Large intestine (tissue), 3 donors: Measurements from ENCODE around the gene HBG2. TPM values are rescaled to one million over a fixed set of nuclear protein-coding genes. Genes with fewer than 3 reads are reported as not detected.
"Not testable (repeated sequence)": the region's sequence is repeated elsewhere in the genome, so short reads cannot be mapped to it uniquely, and the experiment has no call there.

Source experiments
- DNase-seq, 2 donors: peaks; one replicate each; pipeline versions ENCODE4 v3.0.0 to v3.0.0-alpha.2; 2013
- H3K27ac ChIP-seq: one replicate; pipeline ENCODE4 v1.5.1; 2013; ENCODE audit warnings: low read length
- H3K27me3 ChIP-seq: 2 replicates; pipeline ENCODE4 v1.6.1; 2013; ENCODE audit warnings: low read length; ENCODE audit not compliant: control insufficient read depth, insufficient read depth
- H3K36me3 ChIP-seq: 2 replicates; pipeline ENCODE4 v1.6.1; 2013; ENCODE audit warnings: low read length; ENCODE audit not compliant: control insufficient read depth, insufficient read depth
- H3K4me1 ChIP-seq: one replicate; pipeline ENCODE4 v1.6.1; 2013; ENCODE audit warnings: low read length; ENCODE audit not compliant: control insufficient read depth, insufficient read depth
- H3K4me3 ChIP-seq: one replicate; pipeline ENCODE4 v1.5.1; 2013; ENCODE audit warnings: low read length
- H3K9me3 ChIP-seq: one replicate; pipeline ENCODE4 v1.6.1; 2013; ENCODE audit warnings: mild to moderate bottlenecking, low read depth, low read length, moderate library complexity; ENCODE audit not compliant: control insufficient read depth
- WGBS: methylation state at CpG from one replicate; pipeline ENCODE4 v1.1.5; 2013; ENCODE audit warnings: low lambda C conversion rate; ENCODE audit not compliant: insufficient coverage; 5-methylcytosine and 5-hydroxymethylcytosine counted together
- polyA plus RNA-seq: library from polyadenylated mRNA; unstranded; fragments of 120-200 nt; gene quantifications from one replicate; pipeline ENCODE4 v1.2.1, GENCODE V29; 2013

The HBG2 gene
- polyA plus RNA-seq, 1 donor, result 2,367 TPM

DNA sequence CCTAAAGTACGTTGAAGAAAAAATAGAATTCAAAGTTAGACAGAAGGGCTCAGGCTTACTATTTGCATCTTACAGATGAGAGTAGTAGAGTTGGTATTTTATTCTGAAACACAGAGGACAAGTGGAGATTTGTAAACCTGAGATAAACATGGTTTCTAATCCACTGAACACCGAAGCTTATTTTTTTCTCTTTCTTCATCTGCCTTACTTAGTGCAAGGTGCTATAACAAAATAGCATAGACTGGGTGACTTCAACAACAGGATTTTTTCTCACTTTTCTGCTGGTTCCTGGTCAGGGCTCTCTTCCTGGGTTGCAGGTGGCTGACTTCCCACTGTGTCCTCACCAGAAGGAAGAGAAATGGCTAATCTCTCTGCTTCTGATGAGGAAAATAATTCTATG lies 2.8 kb downstream of the HBG2 start:
- no peak overlapping the region for H3K27ac ChIP-seq
- H3K4me1 ChIP-seq, result no peaks in the 10 kb centered on the region
- no CpG with 5 or more reads among the region's 2 CpGs for WGBS
- no peaks in the 10 kb centered on the region for H3K9me3 ChIP-seq
- H3K4me3 ChIP-seq, result no peak overlapping the region
- DNase-seq, result no peak
- H3K27me3 ChIP-seq, result no peaks in the 10 kb centered on the region
- no peaks in the 10 kb centered on the region for H3K36me3 ChIP-seq

DNA sequence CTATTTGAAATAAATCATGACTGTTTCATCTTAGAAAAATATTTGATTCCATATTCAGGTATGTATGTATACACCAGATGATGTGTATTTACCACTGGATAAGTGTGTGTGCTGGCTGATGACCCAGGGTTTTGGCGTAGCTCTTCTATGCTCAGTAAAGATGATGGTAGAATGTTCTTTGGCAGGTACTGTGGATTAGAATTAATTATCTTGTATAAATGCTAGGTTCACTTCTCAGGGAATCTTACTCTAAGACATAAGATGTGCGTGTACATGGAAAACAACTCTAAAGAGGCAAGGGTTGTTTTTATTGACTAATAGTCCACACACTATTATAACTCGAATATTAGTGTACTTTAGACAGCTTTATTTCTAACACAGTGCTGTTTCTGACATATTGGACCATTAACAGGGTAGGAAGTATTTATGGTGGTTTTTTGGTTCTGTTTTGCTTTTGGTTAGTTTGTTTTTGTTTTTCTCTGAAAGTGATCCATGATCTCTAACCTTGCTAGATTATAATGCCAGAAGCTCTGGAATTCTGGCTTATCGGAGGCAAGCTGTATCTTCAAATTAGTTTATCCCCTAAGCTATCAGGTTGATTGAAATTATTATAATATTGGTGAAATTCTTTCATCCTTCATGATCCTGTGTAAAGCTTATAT lies 3.9 kb downstream of the HBG2 start:
- Histone ChIP-seq H3K4me1 (no peaks in the 10 kb centered on the region), H3K9me3 (no peaks in the 10 kb centered on the region), H3K27me3 (no peaks in the 10 kb centered on the region), H3K4me3 (no peak overlapping the region), H3K27ac (no peak overlapping the region), H3K36me3 (no peaks in the 10 kb centered on the region)
- DNase-seq, result no peak
- WGBS, result 94% methylated on average over 2 of the region's 4 CpGs

DNA sequence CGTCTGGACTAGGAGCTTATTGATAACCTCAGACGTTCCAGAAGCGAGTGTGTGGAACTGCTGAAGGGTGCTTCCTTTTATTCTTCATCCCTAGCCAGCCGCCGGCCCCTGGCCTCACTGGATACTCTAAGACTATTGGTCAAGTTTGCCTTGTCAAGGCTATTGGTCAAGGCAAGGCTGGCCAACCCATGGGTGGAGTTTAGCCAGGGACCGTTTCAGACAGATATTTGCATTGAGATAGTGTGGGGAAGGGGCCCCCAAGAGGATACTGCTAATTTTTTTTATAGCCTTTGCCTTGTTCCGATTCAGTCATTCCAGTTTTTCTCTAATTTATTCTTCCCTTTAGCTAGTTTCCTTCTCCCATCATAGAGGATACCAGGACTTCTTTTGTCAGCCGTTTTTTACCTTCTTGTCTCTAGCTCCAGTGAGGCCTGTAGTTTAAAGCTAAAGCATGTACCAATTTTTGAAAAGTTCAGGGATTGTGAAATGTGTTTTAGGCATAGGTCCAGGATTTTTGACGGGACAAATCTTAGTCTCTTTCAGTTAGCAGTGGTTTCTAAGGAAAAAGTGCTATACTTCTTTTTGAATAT lies 4.7 kb downstream of the HBG2 start, which contains the start of gene HBG1:
HBG1 (minus strand) TSS at position 51 of the 590 bp plus-strand sequence. CDS start 53 bp downstream, outside the sequence.
- not testable (repeated sequence) for H3K4me3 ChIP-seq, H3K36me3 ChIP-seq, H3K27me3 ChIP-seq, DNase-seq, H3K9me3 ChIP-seq, H3K27ac ChIP-seq, H3K4me1 ChIP-seq
- WGBS, result 94% methylated on average over 2 of the region's 9 CpGs

DNA sequence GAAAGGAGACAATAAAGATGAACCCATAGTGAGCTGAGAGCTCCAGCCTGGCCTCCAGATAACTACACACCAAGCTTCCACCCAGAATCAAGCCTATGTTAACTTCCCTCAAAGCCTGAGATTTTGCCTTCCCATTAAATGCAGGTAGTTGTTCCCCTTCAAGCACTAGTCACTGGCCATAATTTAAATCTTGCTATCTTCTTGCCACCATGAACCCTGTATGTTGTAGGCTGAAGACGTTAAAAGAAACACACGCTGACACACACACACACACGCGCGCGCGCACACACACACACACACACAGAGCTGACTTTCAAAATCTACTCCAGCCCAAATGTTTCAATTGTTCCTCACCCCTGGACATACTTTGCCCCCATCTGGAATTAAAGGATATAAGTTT lies 6.1 kb downstream of the HBG2 start:
- H3K27ac ChIP-seq, DNase-seq, H3K4me3 ChIP-seq, H3K9me3 ChIP-seq, H3K36me3 ChIP-seq, H3K4me1 ChIP-seq, H3K27me3 ChIP-seq: not testable (repeated sequence)
- WGBS, result no CpG with 5 or more reads among the region's 7 CpGs

DNA sequence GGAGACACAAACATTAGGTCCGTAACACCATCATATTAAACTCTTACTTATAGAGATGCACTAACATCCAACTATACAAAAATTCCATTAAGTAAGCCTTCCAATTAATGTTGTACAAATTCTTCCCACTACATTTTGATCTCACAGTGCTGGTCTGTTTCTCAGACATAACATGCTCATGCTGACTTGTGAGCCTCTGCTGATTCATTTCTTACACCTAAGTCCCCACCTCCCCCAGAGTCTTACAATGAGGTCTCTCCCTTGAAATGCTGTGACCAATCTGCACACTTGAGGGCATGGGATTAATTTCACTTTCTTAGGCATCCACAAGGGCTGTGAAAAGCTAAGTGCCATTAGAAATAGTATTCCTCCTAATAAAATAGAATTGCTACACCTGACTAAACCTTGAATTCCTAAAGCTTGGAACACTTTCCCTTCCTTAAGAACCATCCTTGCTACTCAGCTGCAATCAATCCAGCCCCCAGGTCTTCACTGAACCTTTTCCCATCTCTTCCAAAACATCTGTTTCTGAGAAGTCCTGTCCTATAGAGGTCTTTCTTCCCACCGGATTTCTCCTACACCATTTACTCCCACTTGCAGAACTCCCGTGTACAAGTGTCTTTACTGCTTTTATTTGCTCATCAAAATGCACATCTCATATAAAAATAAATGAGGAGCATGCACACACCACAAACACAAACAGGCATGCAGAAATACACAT lies 6.9 kb downstream of the HBG2 start:
- Histone ChIP-seq H3K9me3 (no peaks in the 10 kb centered on the region), H3K27me3 (no peaks in the 10 kb centered on the region), H3K36me3 (no peaks in the 10 kb centered on the region), H3K4me3 (no peak overlapping the region), H3K27ac (no peak overlapping the region), H3K4me1 (no peaks in the 10 kb centered on the region)
- 50% methylated on average over 1 of the region's 3 CpGs for WGBS
- no peak for DNase-seq

DNA sequence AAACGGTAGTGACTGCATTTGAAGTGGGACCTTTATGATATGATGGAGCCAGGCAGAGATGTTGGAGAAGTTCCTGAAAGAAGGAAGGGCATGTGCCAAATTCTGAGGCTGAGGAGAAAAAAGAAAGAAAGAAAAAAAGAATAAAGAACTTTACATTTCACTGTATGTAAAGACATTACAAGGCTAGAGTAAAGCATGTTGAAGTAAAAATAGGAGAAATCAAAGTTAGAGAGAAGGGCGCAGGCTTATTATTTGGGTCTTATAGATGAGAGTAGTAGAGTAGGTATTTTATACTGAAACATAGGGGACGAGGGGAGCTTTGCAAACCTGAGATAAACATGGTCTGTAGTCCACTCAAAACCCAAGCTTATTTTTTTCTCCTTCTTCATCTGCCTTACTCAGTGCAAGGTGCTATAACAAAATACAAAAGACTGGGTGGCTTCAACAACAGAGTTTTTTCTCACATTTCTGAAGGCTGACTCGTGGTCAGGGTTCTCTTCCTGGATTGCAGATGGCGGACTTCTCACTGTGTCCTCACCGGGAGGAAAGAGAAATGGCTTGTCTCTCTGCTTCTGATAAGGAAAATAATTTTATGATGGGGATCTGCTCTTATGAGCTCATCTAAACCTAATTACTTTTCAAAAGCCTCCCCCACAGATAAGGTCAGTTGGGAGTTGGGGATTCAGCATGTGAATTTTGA lies 7.7 kb downstream of the HBG2 start:
- H3K4me3 ChIP-seq, result no peak overlapping the region
- H3K4me1 ChIP-seq, result no peaks in the 10 kb centered on the region
- no peak for DNase-seq
- 90% methylated on average over 2 of the region's 6 CpGs for whole genome bisulfite sequencing
- H3K27me3 ChIP-seq, result no peaks in the 10 kb centered on the region
- H3K36me3 ChIP-seq, result no peaks in the 10 kb centered on the region
- no peak overlapping the region for H3K27ac ChIP-seq
- no peaks in the 10 kb centered on the region for H3K9me3 ChIP-seq

DNA sequence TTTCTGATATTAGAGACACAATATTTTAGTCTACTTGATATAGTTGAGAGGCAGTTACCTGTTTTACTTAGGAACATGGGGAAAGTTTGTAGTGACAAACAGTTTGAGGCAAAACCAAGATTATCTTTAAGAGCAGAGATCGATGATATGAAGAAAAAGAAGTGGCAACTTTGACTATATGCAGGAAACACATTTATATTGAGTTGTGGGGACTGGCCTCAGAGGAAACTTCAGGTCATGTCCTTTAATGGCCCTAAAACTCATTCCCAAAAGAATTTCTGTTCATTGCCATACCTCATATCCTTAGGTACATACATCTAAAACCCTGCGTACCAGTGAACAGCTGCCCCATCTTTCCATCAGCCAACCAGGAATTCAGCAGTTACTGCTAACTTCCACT lies 9.4 kb downstream of the HBG2 start:
- no peaks in the 10 kb centered on the region for H3K9me3 ChIP-seq
- no peak overlapping the region for H3K4me3 ChIP-seq
- no peaks in the 10 kb centered on the region for H3K36me3 ChIP-seq
- no peaks in the 10 kb centered on the region for H3K4me1 ChIP-seq
- H3K27ac ChIP-seq, result no peak overlapping the region
- no peaks in the 10 kb centered on the region for H3K27me3 ChIP-seq
- WGBS, result 83% methylated on average over 1 of the region's 2 CpGs
- no peak for DNase-seq

DNA sequence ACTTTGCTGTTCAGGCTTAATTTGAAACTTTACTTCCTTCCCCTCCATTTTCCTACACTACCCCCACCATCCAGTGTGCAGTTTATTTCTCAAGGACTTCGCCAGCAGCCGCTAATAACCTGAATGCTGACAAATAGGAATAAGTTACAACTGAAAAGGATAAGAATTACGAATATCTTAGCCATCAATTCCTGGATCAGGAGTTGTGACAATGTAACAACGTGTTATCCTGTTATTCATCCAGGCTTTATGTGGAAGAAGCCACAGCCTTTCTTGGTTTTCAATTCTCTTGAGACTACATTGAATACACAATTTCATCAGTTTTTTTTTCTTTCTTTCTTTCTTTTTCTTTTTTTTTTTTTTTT lies 10.8 kb downstream of the HBG2 start:
- Histone ChIP-seq H3K4me3 (no peak overlapping the region), H3K36me3 (no peaks in the 10 kb centered on the region), H3K27ac (no peak overlapping the region), H3K4me1 (no peaks in the 10 kb centered on the region), H3K27me3 (no peaks in the 10 kb centered on the region), H3K9me3 (no peaks in the 10 kb centered on the region)
- DNase-seq, result no peak
- 81% methylated on average over 3 of the region's 4 CpGs for WGBS

DNA sequence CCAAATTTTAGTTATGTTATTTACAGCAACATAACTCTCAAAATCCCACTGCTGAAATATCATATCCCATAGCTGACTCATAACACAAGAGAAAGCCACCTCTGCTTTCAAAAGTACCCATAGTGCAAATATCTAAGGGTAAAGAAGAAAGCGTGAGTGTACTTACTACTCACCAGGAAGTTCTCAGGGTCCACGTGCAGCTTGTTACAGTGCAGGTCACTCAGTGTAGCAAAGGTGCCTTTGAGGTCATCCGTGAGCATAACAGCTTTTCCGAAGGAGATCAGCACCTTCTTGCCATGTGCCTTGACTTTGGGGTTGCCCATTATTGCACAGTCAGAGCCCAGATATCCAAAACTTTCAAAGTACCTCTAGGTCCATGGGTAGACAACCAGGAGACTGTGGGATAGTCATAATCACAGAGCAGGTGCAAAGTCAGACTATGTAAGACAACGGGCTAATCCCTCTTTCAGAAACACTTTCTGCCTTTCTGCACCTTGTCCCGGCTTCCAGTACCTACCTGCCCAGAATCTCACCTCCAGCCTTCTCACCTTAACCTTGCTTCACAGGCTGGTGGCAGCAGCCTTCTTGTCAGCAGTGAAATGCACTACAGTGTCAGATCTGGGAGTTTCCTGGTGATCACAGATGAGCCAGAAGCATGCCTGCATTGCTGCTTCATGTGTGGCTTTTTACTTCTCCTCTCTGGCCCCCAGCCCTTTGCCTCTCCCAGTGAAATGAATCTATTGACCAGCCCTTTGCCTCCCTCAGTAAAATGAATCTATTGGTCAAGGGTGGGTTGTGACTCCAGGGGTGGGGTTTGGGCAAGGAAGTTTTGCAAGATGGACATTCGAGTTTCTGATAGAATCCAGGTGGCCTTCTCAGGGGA lies 11.4 kb downstream of the HBG2 start:
- Histone ChIP-seq H3K4me1 (no peaks in the 10 kb centered on the region), H3K27ac (no peak overlapping the region), H3K9me3 (no peaks in the 10 kb centered on the region), H3K27me3 (no peaks in the 10 kb centered on the region), H3K4me3 (no peak overlapping the region), H3K36me3 (no peaks in the 10 kb centered on the region)
- DNase-seq, result no peak
- no CpG with 5 or more reads among the region's 7 CpGs for WGBS

DNA sequence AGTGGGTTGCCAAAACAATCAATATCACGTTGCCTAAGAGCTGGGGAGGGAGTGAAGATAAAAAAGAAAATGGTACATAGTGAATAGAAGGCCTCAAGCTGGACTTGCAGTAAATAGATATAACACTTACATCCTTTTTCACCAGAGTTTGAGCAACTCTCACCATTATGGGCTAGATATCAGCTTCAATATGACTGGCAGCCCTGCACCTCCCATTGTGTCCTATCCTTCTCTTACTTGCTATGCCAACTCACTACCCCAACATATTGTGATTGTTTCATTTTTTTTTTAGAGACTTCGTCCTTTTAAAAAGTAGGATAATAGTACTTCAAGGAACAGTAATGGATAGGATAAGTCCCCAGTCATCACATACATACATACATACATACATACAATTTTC lies 12.4 kb downstream of the HBG2 start:
- Histone ChIP-seq H3K36me3 (no peaks in the 10 kb centered on the region), H3K4me3 (no peak overlapping the region), H3K4me1 (no peaks in the 10 kb centered on the region), H3K9me3 (no peaks in the 10 kb centered on the region), H3K27ac (no peak overlapping the region), H3K27me3 (no peaks in the 10 kb centered on the region)
- WGBS, result 71% methylated on average over 1 of the region's 2 CpGs
- no peak for DNase-seq
